ENCODE data around the gene ZG16B.

The ZG16B gene

GRCh38 chr16:2833776-2834175 lies 3.7 kb downstream of the ZG16B start:
- TF ChIP-seq EZH2phosphoT487 (IDR thresholded peaks at IDR 0.05; ENCODE audit: borderline replicate concordance): no peak
- TF ChIP-seq CTCF (conservative IDR thresholded peaks at IDR 0.05; ENCODE audit: low read length): no peak
- Histone ChIP-seq H3F3A (ENCODE audit: low read depth) (no peaks in the 10 kb centered on the region), H3K27me3 (ENCODE audit: insufficient read depth, low read length, poor library complexity, severe bottlenecking) (no peaks in the 10 kb centered on the region), H3K4me1 (ENCODE audit: insufficient read depth, low read length, poor library complexity, severe bottlenecking) (no peaks in the 10 kb centered on the region), H3K9ac (ENCODE audit: low read depth, low read length, poor library complexity, severe bottlenecking) (no peak overlapping the region), H4K20me1 (ENCODE audit: insufficient read depth, low read length, poor library complexity, severe bottlenecking) (no peaks in the 10 kb centered on the region), H2AFZ (ENCODE audit: low read length) (no peak overlapping the region), H3K36me3 (ENCODE audit: insufficient read depth, low read length) (no peaks in the 10 kb centered on the region), H3K4me2 (ENCODE audit: low read depth, low read length, poor library complexity, severe bottlenecking) (no peak overlapping the region), H3K9me3 (ENCODE audit: insufficient read depth, low read depth, low read length) (no peaks in the 10 kb centered on the region), H3K4me3 (ENCODE audit: low read length, poor library complexity, severe bottlenecking) (no peak overlapping the region), H3K79me2 (ENCODE audit: insufficient read depth, low read length) (no peaks in the 10 kb centered on the region), H3K9me2 (replicated peaks; ENCODE audit: low read depth, low read length) (no peaks in the 10 kb centered on the region)

GRCh38 chr16:2834968-2835367 lies 4.9 kb downstream of the ZG16B start:
- Histone ChIP-seq H3K4me3 (ENCODE audit: low read length, poor library complexity, severe bottlenecking) (no peak overlapping the region), H3K9ac (ENCODE audit: low read depth, low read length, poor library complexity, severe bottlenecking) (no peak overlapping the region), H2AFZ (ENCODE audit: low read length) (no peak overlapping the region), H3F3A (ENCODE audit: low read depth) (no peaks in the 10 kb centered on the region), H4K20me1 (ENCODE audit: insufficient read depth, low read length, poor library complexity, severe bottlenecking) (no peaks in the 10 kb centered on the region), H3K4me2 (ENCODE audit: low read depth, low read length, poor library complexity, severe bottlenecking) (no peak overlapping the region), H3K4me1 (ENCODE audit: insufficient read depth, low read length, poor library complexity, severe bottlenecking) (no peaks in the 10 kb centered on the region), H3K36me3 (ENCODE audit: insufficient read depth, low read length) (no peaks in the 10 kb centered on the region), H3K79me2 (ENCODE audit: insufficient read depth, low read length) (no peaks in the 10 kb centered on the region), H3K9me3 (ENCODE audit: insufficient read depth, low read depth, low read length) (no peaks in the 10 kb centered on the region), H3K27me3 (ENCODE audit: insufficient read depth, low read length, poor library complexity, severe bottlenecking) (no peaks in the 10 kb centered on the region), H3K9me2 (replicated peaks; ENCODE audit: low read depth, low read length) (no peaks in the 10 kb centered on the region)
- TF ChIP-seq EZH2phosphoT487 (IDR thresholded peaks at IDR 0.05; ENCODE audit: borderline replicate concordance) (no peak), CTCF (conservative IDR thresholded peaks at IDR 0.05; ENCODE audit: low read length) (no peak)

GRCh38 chr16:2835638-2836493 lies 5.8 kb downstream of the ZG16B start:
- no peaks in the 10 kb centered on the region for H3F3A ChIP-seq (ENCODE audit: low read depth)
- no peaks in the 10 kb centered on the region for H3K36me3 ChIP-seq (ENCODE audit: insufficient read depth, low read length)
- no peak overlapping the region for H3K4me2 ChIP-seq (ENCODE audit: low read depth, low read length, poor library complexity, severe bottlenecking)
- no peaks in the 10 kb centered on the region for H3K9me2 ChIP-seq (replicated peaks; ENCODE audit: low read depth, low read length)
- no peaks in the 10 kb centered on the region for H4K20me1 ChIP-seq (ENCODE audit: insufficient read depth, low read length, poor library complexity, severe bottlenecking)
- H3K9ac ChIP-seq (ENCODE audit: low read depth, low read length, poor library complexity, severe bottlenecking): no peak overlapping the region
- no peaks in the 10 kb centered on the region for H3K4me1 ChIP-seq (ENCODE audit: insufficient read depth, low read length, poor library complexity, severe bottlenecking)
- TF ChIP-seq CTCF (conservative IDR thresholded peaks at IDR 0.05; ENCODE audit: low read length) (no peak), EZH2phosphoT487 (IDR thresholded peaks at IDR 0.05; ENCODE audit: borderline replicate concordance) (no peak)
- H3K4me3 ChIP-seq (ENCODE audit: low read length, poor library complexity, severe bottlenecking): no peak overlapping the region
- no peak overlapping the region for H2AFZ ChIP-seq (ENCODE audit: low read length)
- H3K79me2 ChIP-seq (ENCODE audit: insufficient read depth, low read length): no peaks in the 10 kb centered on the region
- H3K27me3 ChIP-seq (ENCODE audit: insufficient read depth, low read length, poor library complexity, severe bottlenecking): no peaks in the 10 kb centered on the region
- no peaks in the 10 kb centered on the region for H3K9me3 ChIP-seq (ENCODE audit: insufficient read depth, low read depth, low read length)

Data from Loucy (cell line).